22Rv1 (cell line): ENCODE measurements around the gene NARS2.

Source experiments
- H3K27ac ChIP-seq: fragments of 450-650 bp; 2 replicates; pipeline ENCODE4 v1.5.1; 2017
- CTCF ChIP-seq: fragments of 450-650 bp; IDR thresholded peaks from 2 replicates; pipeline ENCODE4 v1.5.1; 2017; ENCODE audit warnings: mild to moderate bottlenecking
- ZFX ChIP-seq: fragments of 450-650 bp; IDR thresholded peaks from 2 replicates; pipeline ENCODE4 v1.6.1; 2017; ENCODE audit warnings: antibody characterized with exemption, borderline replicate concordance

The NARS2 gene

GRCh38 chr11:78418584-78419211 is 156.0 kb downstream of the NARS2 start:
- H3K27ac ChIP-seq = peak overlapping the region; percentile 49; the same call in 1 of the 2 replicates
- no peak for TF ChIP-seq CTCF
- no peak for TF ChIP-seq ZFX

GRCh38 chr11:78417888-78418583 is 156.6 kb downstream of the NARS2 start:
- TF ChIP-seq CTCF (peak; percentile 21), ZFX (no peak)
- H3K27ac ChIP-seq = peak overlapping the region; percentile 49; the same call in 1 of the 2 replicates

GRCh38 chr11:78417175-78417887 is 157.3 kb downstream of the NARS2 start, which contains the start of gene GAB2:
GAB2 (minus strand) TSS chr11:78417820; CDS start chr11:78417720, 100 bp downstream.
- TF ChIP-seq ZFX (no peak), CTCF (peak; percentile 13)
- peak within 1 kb of the TSS; percentile 49 for H3K27ac ChIP-seq

GRCh38 chr11:78416285-78417174 is 158.1 kb downstream of the NARS2 start:
- peak overlapping the region; percentile 49 for H3K27ac ChIP-seq
- TF ChIP-seq ZFX = no peak
- peak; percentile 61 for TF ChIP-seq CTCF

- TF ChIP-seq ZFX (no peak), CTCF (no peak)
- H3K27ac ChIP-seq = no peak overlapping the region
These were observed 159.3 kb downstream of the NARS2 start for GRCh38 chr11:78415338-78415737.

GRCh38 chr11:78414321-78415051 is 160.2 kb downstream of the NARS2 start:
- no peak for TF ChIP-seq ZFX
- peak; percentile 85 for TF ChIP-seq CTCF
- H3K27ac ChIP-seq = no peak overlapping the region
